Measurements from ENCODE around the gene AZIN2.

Gene AZIN2

GRCh38 chr1:33157131-33157530, 76.2 kb downstream of the AZIN2 start:
- DNase-seq = no peak

GRCh38 chr1:33158366-33158765, 77.4 kb downstream of the AZIN2 start:
- no peak for DNase-seq

GRCh38 chr1:33159577-33159976, 78.6 kb downstream of the AZIN2 start:
- DNase-seq = no peak

- DNase-seq = no peak
Measured at GRCh38 chr1:33161061-33161681, 80.2 kb downstream of the AZIN2 start.

GRCh38 chr1:33162141-33162540, 81.2 kb downstream of the AZIN2 start:
- DNase-seq = no peak

GRCh38 chr1:33163621-33164519, 82.9 kb downstream of the AZIN2 start:
- no peak for DNase-seq

GRCh38 chr1:33165209-33165608, 84.3 kb downstream of the AZIN2 start:
- no peak for DNase-seq

- no peak for DNase-seq
Measured at GRCh38 chr1:33165809-33166208, 84.9 kb downstream of the AZIN2 start.

- no peak for DNase-seq
Measured at GRCh38 chr1:33167650-33168447, 86.9 kb downstream of the AZIN2 start.

GRCh38 chr1:33168556-33169289, 87.8 kb downstream of the AZIN2 start:
- DNase-seq = no peak

GRCh38 chr1:33169290-33170055, 88.5 kb downstream of the AZIN2 start:
- no peak for DNase-seq
